ENCODE measurements around the gene FBXO40.

DNA sequence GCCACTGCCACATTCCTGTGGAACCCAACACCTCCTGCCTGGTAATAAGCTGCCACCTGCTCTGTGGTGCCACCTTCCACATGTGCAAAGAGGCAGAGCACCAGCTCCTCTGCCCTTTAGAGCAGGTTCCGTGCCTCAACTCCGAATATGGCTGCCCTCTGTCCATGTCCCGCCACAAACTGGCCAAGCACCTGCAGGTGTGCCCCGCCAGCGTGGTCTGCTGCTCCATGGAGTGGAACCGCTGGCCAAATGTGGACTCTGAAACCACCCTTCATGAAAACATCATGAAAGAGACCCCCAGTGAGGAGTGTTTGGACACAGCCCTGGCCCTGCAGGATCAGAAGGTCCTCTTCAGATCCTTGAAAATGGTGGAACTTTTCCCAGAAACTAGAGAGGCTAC lies 28.3 kb downstream of the FBXO40 start:
- TF ChIP-seq, protein P1, sequence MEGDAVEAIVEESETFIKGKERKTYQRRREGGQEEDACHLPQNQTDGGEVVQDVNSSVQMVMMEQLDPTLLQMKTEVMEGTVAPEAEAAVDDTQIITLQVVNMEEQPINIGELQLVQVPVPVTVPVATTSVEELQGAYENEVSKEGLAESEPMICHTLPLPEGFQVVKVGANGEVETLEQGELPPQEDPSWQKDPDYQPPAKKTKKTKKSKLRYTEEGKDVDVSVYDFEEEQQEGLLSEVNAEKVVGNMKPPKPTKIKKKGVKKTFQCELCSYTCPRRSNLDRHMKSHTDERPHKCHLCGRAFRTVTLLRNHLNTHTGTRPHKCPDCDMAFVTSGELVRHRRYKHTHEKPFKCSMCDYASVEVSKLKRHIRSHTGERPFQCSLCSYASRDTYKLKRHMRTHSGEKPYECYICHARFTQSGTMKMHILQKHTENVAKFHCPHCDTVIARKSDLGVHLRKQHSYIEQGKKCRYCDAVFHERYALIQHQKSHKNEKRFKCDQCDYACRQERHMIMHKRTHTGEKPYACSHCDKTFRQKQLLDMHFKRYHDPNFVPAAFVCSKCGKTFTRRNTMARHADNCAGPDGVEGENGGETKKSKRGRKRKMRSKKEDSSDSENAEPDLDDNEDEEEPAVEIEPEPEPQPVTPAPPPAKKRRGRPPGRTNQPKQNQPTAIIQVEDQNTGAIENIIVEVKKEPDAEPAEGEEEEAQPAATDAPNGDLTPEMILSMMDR (IDR thresholded peaks at IDR 0.05 in 4 of 5, conservative IDR thresholded peaks at IDR 0.05 in 1 of 5) = no peak
- TF ChIP-seq POLR2A (IDR thresholded peaks at IDR 0.05) = no peak
